Caco-2 (cell line): Measurements from ENCODE around the gene AGMO. TPM values are rescaled to one million over a fixed set of nuclear protein-coding genes. Genes with fewer than 3 reads are reported as not detected.

Experiments
- BruUV-seq: library from RNA; stranded (reverse); fragments of 400-500 nt; replicated peaks from 2 replicates; lab custom pipeline; 2021; lab: Mats Ljungman, UMichigan
- CTCF ChIA-PET: fragments of 300-600 bp; sonication (Branson Sonifier 250); formaldehyde crosslinking; loops from one replicate; lab custom pipeline; 2022; ENCODE audit warnings: antibody characterized with exemption; lab: Charles Lee
- POLR2A ChIA-PET: fragments of 300-600 bp; sonication (Branson Sonifier 250); formaldehyde crosslinking; loops from one replicate; lab custom pipeline; 2022; ENCODE audit warnings: antibody characterized with exemption; lab: Charles Lee
- DNase-seq, 2 experiments: peaks; one replicate each; pipeline versions ENCODE4 v3.0.0 to v3.0.0-alpha.2; 2020 to 2022
- H3K27me3 ChIP-seq: replicated peaks from 2 replicates; pipeline ENCODE4 v1.6.0; 2011; ENCODE audit warnings: low read length; ENCODE audit not compliant: control insufficient read depth, insufficient read depth
- H3K36me3 ChIP-seq: 2 replicates; pipeline ENCODE4 v1.5.1; 2011; ENCODE audit warnings: low read length; ENCODE audit not compliant: control insufficient read depth, insufficient read depth
- H3K4me1 ChIP-seq: fragments of 250-450 bp; sonication (Bioruptor Pico); 2 replicates; pipeline ENCODE4 v1.5.1; 2020; ENCODE audit warnings: mild to moderate bottlenecking
- H3K4me3 ChIP-seq: 2 replicates; pipeline ENCODE4 v1.5.1; 2011; ENCODE audit warnings: low read depth, mild to moderate bottlenecking, control low read depth, low read length
- H3K9me3 ChIP-seq: fragments of 250-450 bp; sonication (Bioruptor Pico); 2 replicates; pipeline ENCODE4 v1.5.1; 2020; ENCODE audit warnings: mild to moderate bottlenecking, moderate library complexity
- H3K27ac Mint-ChIP-seq: one replicate; pipeline ENCODE4 v1.8.0; 2022; ENCODE audit warnings: mixed read lengths; ENCODE audit not compliant: unreplicated experiment
- H3K27me3 Mint-ChIP-seq: one replicate; pipeline ENCODE4 v1.8.0; 2022; ENCODE audit warnings: mixed read lengths; ENCODE audit not compliant: insufficient read depth, unreplicated experiment
- H3K36me3 Mint-ChIP-seq: one replicate; pipeline ENCODE4 v1.8.0; 2022; ENCODE audit warnings: mild to moderate bottlenecking, mixed read lengths; ENCODE audit not compliant: insufficient read depth, unreplicated experiment
- H3K4me1 Mint-ChIP-seq: one replicate; pipeline ENCODE4 v1.8.0; 2022; ENCODE audit warnings: low read depth, mixed read lengths; ENCODE audit not compliant: unreplicated experiment
- H3K4me3 Mint-ChIP-seq: one replicate; pipeline ENCODE4 v1.8.0; 2022; ENCODE audit warnings: mild to moderate bottlenecking, moderate library complexity, mixed read lengths; ENCODE audit not compliant: unreplicated experiment
- H3K9me3 Mint-ChIP-seq: one replicate; pipeline ENCODE4 v1.8.0; 2022; ENCODE audit warnings: mixed read lengths; ENCODE audit not compliant: unreplicated experiment
- CTCF ChIP-seq, 2 experiments: fragments of 200-600 bp in 1 of 2; IDR thresholded peaks; 1 replicate in 1 of 2; 2 replicates in 1 of 2; pipeline versions ENCODE4 v1.5.1 to v1.8.0; 2011 to 2022; ENCODE audit warnings: antibody characterized with exemption in 1 of 2, control low read depth in 1 of 2, inconsistent platforms in 1 of 2, low read depth in 1 of 2, low read length in 1 of 2, mild to moderate bottlenecking in 1 of 2, moderate library complexity in 1 of 2; ENCODE audit not compliant: insufficient read depth in 1 of 2, severe bottlenecking in 1 of 2, unreplicated experiment in 1 of 2
- intact Hi-C: fragments of 100-400 bp; cut with micrococcal nuclease; formaldehyde crosslinking; loops from one replicate; pipeline ENCODE4 v1.10.0; 2022; ENCODE audit not compliant: unreplicated experiment
- total RNA-seq: library from RNA; stranded (reverse); gene quantifications from 2 replicates; pipeline ENCODE4 v1.2.3, GENCODE V29; 2022

The AGMO gene
- total RNA-seq, 1 experiment from 2014 or later, result 0.16 TPM

- no peak for TF ChIP-seq CTCF (IDR thresholded peaks at IDR 0.05; ENCODE audit: insufficient read depth in 1 of 2, low read depth in 1 of 2, low read length in 1 of 2, severe bottlenecking in 1 of 2, unreplicated experiment in 1 of 2)
- DNase-seq, result no peak
- Histone ChIP-seq H3K9me3 (no peaks in the 10 kb centered on the region), H3K27me3 (no peaks in the 10 kb centered on the region), H3K4me1 (no peaks in the 10 kb centered on the region), H3K36me3 (no peaks in the 10 kb centered on the region), H3K4me3 (no peak overlapping the region)
- Mint-ChIP-seq H3K4me1 (no peaks in the 10 kb centered on the region), H3K4me3 (no peak overlapping the region), H3K9me3 (no peaks in the 10 kb centered on the region), H3K27me3 (no peaks in the 10 kb centered on the region), H3K27ac (no peak overlapping the region), H3K36me3 (no peaks in the 10 kb centered on the region)
- intact Hi-C loops, result no loop called here
- ChIA-PET CTCF (no interaction called here), POLR2A (no interaction called here)
- BruUV-seq, result no TSS peak
Observed at GRCh38 chr7:15507708-15508107, 54.1 kb downstream of the AGMO start.

- Histone ChIP-seq H3K4me1 (no peaks in the 10 kb centered on the region), H3K4me3 (no peak overlapping the region), H3K36me3 (no peaks in the 10 kb centered on the region), H3K27me3 (no peaks in the 10 kb centered on the region), H3K9me3 (no peaks in the 10 kb centered on the region)
- Mint-ChIP-seq H3K4me3 (no peak overlapping the region), H3K27ac (no peak overlapping the region), H3K36me3 (no peaks in the 10 kb centered on the region), H3K4me1 (no peaks in the 10 kb centered on the region), H3K9me3 (no peaks in the 10 kb centered on the region), H3K27me3 (no peaks in the 10 kb centered on the region)
- BruUV-seq, result no TSS peak
- CTCF ChIA-PET, result no interaction called here
- POLR2A ChIA-PET, result no interaction called here
- no peak for DNase-seq
- no peak for TF ChIP-seq CTCF (IDR thresholded peaks at IDR 0.05; ENCODE audit: insufficient read depth in 1 of 2, low read depth in 1 of 2, low read length in 1 of 2, severe bottlenecking in 1 of 2, unreplicated experiment in 1 of 2)
- intact Hi-C loops, result no loop called here
Observed at GRCh38 chr7:15507171-15507570, 54.6 kb downstream of the AGMO start.

GRCh38 chr7:15505761-15506160, 56.1 kb downstream of the AGMO start:
- H3K4me3 ChIP-seq, result no peak overlapping the region
- H3K4me1 Mint-ChIP-seq, result no peaks in the 10 kb centered on the region
- H3K4me1 ChIP-seq, result no peaks in the 10 kb centered on the region
- CTCF ChIA-PET, result no interaction called here
- DNase-seq, result no peak
- intact Hi-C loops, result no loop called here
- H3K9me3 Mint-ChIP-seq, result no peaks in the 10 kb centered on the region
- H3K9me3 ChIP-seq, result no peaks in the 10 kb centered on the region
- POLR2A ChIA-PET, result no interaction called here
- H3K27me3 Mint-ChIP-seq, result no peaks in the 10 kb centered on the region
- no peak for TF ChIP-seq CTCF (IDR thresholded peaks at IDR 0.05; ENCODE audit: insufficient read depth in 1 of 2, low read depth in 1 of 2, low read length in 1 of 2, severe bottlenecking in 1 of 2, unreplicated experiment in 1 of 2)
- H3K27ac Mint-ChIP-seq, result no peak overlapping the region
- H3K27me3 ChIP-seq, result no peaks in the 10 kb centered on the region
- no peak overlapping the region for H3K4me3 Mint-ChIP-seq
- BruUV-seq, result no TSS peak
- H3K36me3 Mint-ChIP-seq, result no peaks in the 10 kb centered on the region
- H3K36me3 ChIP-seq, result no peaks in the 10 kb centered on the region
